ENCODE data around the gene SCYL2.
"Not testable (repeated sequence)": the region's sequence is repeated elsewhere in the genome, so short reads cannot be mapped to it uniquely, and the experiment has no call there.

The SCYL2 gene

GRCh38 chr12:100331871-100332270 is 64.9 kb downstream of the SCYL2 start:
- no peak for DNase-seq

- DNase-seq = no peak
Observed at GRCh38 chr12:100332852-100333251, 65.9 kb downstream of the SCYL2 start.

GRCh38 chr12:100337299-100337698 is 70.3 kb downstream of the SCYL2 start:
- DNase-seq = no peak

GRCh38 chr12:100337727-100338126 is 70.8 kb downstream of the SCYL2 start:
- no peak for DNase-seq

- DNase-seq = no peak
Observed at GRCh38 chr12:100339071-100339470, 72.1 kb downstream of the SCYL2 start.

- DNase-seq = not testable (repeated sequence)
Observed at GRCh38 chr12:100342897-100343296, 75.9 kb downstream of the SCYL2 start.

- DNase-seq = not testable (repeated sequence)
Observed at GRCh38 chr12:100344351-100344750, 77.4 kb downstream of the SCYL2 start.

- DNase-seq = no peak
Observed at GRCh38 chr12:100345020-100345767, 78.2 kb downstream of the SCYL2 start.

- DNase-seq = no peak
Observed at GRCh38 chr12:100346660-100347059, 79.7 kb downstream of the SCYL2 start.

- no peak for DNase-seq
Observed at GRCh38 chr12:100348657-100349454, 81.9 kb downstream of the SCYL2 start.

GRCh38 chr12:100356644-100357223 is 89.8 kb downstream of the SCYL2 start, which contains the start of gene SLC17A8:
SLC17A8 (plus strand) TSS chr12:100357074; CDS start chr12:100357392, 318 bp downstream.
- no peak for DNase-seq

- no peak for DNase-seq
Observed at GRCh38 chr12:100359248-100359647, 92.3 kb downstream of the SCYL2 start.

- no peak for DNase-seq
Observed at GRCh38 chr12:100359822-100360221, 92.8 kb downstream of the SCYL2 start.

GRCh38 chr12:100360450-100360849 is 93.5 kb downstream of the SCYL2 start:
- no peak for DNase-seq

GRCh38 chr12:100364324-100364723 is 97.3 kb downstream of the SCYL2 start:
- no peak for DNase-seq

- no peak for DNase-seq
Observed at GRCh38 chr12:100365411-100365810, 98.4 kb downstream of the SCYL2 start.

GRCh38 chr12:100368066-100368465 is 101.1 kb downstream of the SCYL2 start:
- no peak for DNase-seq

GRCh38 chr12:100371146-100371545 is 104.2 kb downstream of the SCYL2 start:
- no peak for DNase-seq

- DNase-seq = no peak
Observed at GRCh38 chr12:100372853-100373640, 106.1 kb downstream of the SCYL2 start.

- no peak for DNase-seq
Observed at GRCh38 chr12:100375038-100375735, 108.2 kb downstream of the SCYL2 start.

- no peak for DNase-seq
Observed at GRCh38 chr12:100376161-100376560, 109.2 kb downstream of the SCYL2 start.

- no peak for DNase-seq
Observed at GRCh38 chr12:100381379-100381778, 114.4 kb downstream of the SCYL2 start.

Data from cerebellar nuclear complex (tissue), 1 donor.